Measurements from ENCODE around the gene OGFRL1.

DNA sequence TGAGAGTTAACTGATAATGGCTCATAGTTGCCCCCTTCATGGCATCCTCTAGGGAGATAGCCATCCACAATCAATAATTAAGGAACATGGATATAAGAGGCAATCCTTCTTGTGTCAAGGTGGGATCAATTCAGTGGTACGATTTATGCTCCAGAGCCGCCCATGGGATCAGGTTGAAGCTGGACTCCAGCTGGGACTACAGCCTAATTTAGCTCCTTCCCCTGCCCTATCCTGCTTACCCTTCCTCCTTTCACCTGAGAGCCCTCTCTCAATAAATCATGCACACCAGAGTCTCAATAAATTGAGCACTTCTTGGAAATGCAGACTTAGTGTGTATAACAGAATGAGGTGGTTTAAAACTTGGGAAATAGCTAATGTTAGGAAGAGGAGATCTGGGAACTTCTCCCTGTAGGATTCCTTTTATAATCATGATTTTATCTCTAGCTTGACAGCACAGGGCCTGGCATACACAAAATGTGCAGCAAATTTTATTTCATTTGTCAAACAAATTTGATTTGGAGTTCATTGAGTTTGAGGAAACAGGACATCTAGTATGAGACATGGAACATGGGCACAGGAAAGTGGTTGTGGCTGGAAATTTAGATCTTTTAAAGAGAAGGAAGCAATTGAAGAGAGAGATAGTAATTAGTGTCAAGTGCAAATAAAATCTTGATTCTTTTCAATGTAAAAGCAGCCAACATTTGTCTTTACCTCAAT is 28.6 kb upstream of the OGFRL1 start:
- TF ChIP-seq EZH2phosphoT487 (IDR thresholded peaks at IDR 0.05) = no peak
- no peak for TF ChIP-seq CTCF (IDR thresholded peaks at IDR 0.05)

Data from neural progenitor cell (in vitro differentiated cells).